Right hindlimb (tissue), 1 donor: Measurements from ENCODE around the gene LRRC53.

Experiments
- DNase-seq: peaks from one replicate; pipeline ENCODE4 v3.0.0-alpha.2; 2018

The LRRC53 gene

GRCh38 chr1:74496669-74497068 is 15.7 kb downstream of the LRRC53 start:
- no peak for DNase-seq

GRCh38 chr1:74486036-74486435 is 26.4 kb downstream of the LRRC53 start:
- no peak for DNase-seq

GRCh38 chr1:74485622-74486021 is 26.8 kb downstream of the LRRC53 start:
- no peak for DNase-seq

- DNase-seq: no peak
These were observed 30.8 kb downstream of the LRRC53 start for GRCh38 chr1:74481607-74482006.

GRCh38 chr1:74480068-74480467 is 32.3 kb downstream of the LRRC53 start:
- DNase-seq: no peak

- no peak for DNase-seq
These were observed 33.4 kb downstream of the LRRC53 start for GRCh38 chr1:74478979-74479378.

- DNase-seq: no peak
These were observed 37.8 kb downstream of the LRRC53 start for GRCh38 chr1:74474585-74474984.

- DNase-seq: no peak
These were observed 40.9 kb downstream of the LRRC53 start for GRCh38 chr1:74471470-74471869.

GRCh38 chr1:74470936-74471335 is 41.5 kb downstream of the LRRC53 start:
- DNase-seq: no peak

- no peak for DNase-seq
These were observed 42.2 kb downstream of the LRRC53 start for GRCh38 chr1:74470251-74470650.

- no peak for DNase-seq
These were observed 43.3 kb downstream of the LRRC53 start for GRCh38 chr1:74468982-74469603.

GRCh38 chr1:74467786-74468377 is 44.5 kb downstream of the LRRC53 start:
- no peak for DNase-seq

GRCh38 chr1:74465193-74465681 is 47.2 kb downstream of the LRRC53 start:
- DNase-seq: no peak

- DNase-seq: no peak
These were observed 48.4 kb downstream of the LRRC53 start for GRCh38 chr1:74464037-74464436.

GRCh38 chr1:74463333-74463988 is 49.0 kb downstream of the LRRC53 start:
- no peak for DNase-seq

- no peak for DNase-seq
These were observed 55.2 kb downstream of the LRRC53 start for GRCh38 chr1:74457253-74457652.

- no peak for DNase-seq
These were observed 57.0 kb downstream of the LRRC53 start for GRCh38 chr1:74455390-74455789.

GRCh38 chr1:74453277-74453676 is 59.1 kb downstream of the LRRC53 start:
- DNase-seq: no peak

- no peak for DNase-seq
These were observed 60.4 kb downstream of the LRRC53 start for GRCh38 chr1:74452035-74452434.

GRCh38 chr1:74437035-74437434 is 75.4 kb downstream of the LRRC53 start:
- no peak for DNase-seq

GRCh38 chr1:74436078-74436477 is 76.3 kb downstream of the LRRC53 start:
- DNase-seq: no peak

- DNase-seq: no peak
These were observed 78.1 kb downstream of the LRRC53 start for GRCh38 chr1:74434321-74434720.

GRCh38 chr1:74432325-74432724 is 80.1 kb downstream of the LRRC53 start:
- no peak for DNase-seq

GRCh38 chr1:74431531-74431930 is 80.9 kb downstream of the LRRC53 start:
- no peak for DNase-seq
